Adrenal gland (tissue), 12 donors: Measurements from ENCODE around the gene ARHGAP31. TPM values are rescaled to one million over a fixed set of nuclear protein-coding genes. Genes with fewer than 3 reads are reported as not detected.
"Not testable (repeated sequence)": the region's sequence is repeated elsewhere in the genome, so short reads cannot be mapped to it uniquely, and the experiment has no call there.

Experiments used
- DNase-seq, 7 donors: peaks; one replicate each; pipeline ENCODE4 v3.0.0-alpha.2; 2019 to 2020
- H3K27ac ChIP-seq, 5 donors: fragments of 200-600 bp; sonication (generic) in 4 of 5; 1 replicate in 3 of 5; 2 replicates in 2 of 5; pipeline versions ENCODE4 v1.5.1 to v1.8.0; 2016 to 2020; ENCODE audit warnings: mild to moderate bottlenecking in 1 of 5
- H3K27me3 ChIP-seq: fragments of 200-600 bp; 2 replicates; pipeline ENCODE4 v1.8.0; 2021
- H3K36me3 ChIP-seq, 2 donors: fragments of 200-600 bp; replicated peaks in 1 of 2; 1 replicate in 1 of 2; 2 replicates in 1 of 2; pipeline versions ENCODE4 v1.5.1 to v1.8.0; 2018 to 2022
- H3K4me1 ChIP-seq, 2 donors: fragments of 200-600 bp; replicated peaks in 1 of 2; 1 replicate in 1 of 2; 2 replicates in 1 of 2; pipeline versions ENCODE4 v1.5.1 to v1.8.0; 2018 to 2021
- H3K4me3 ChIP-seq, 4 donors: fragments of 200-600 bp; sonication (generic) in 3 of 4; one replicate each; pipeline ENCODE4 v1.5.1; 2016 to 2018
- H3K9me3 ChIP-seq, 3 donors: fragments of 200-600 bp; sonication (generic) in 1 of 3; replicated peaks in 1 of 3; 1 replicate in 2 of 3; 2 replicates in 1 of 3; pipeline versions ENCODE4 v1.5.1 to v1.8.0; 2016 to 2021
- POLR2A ChIP-seq, 2 donors: fragments of 450-650 bp; IDR thresholded peaks; one replicate each; pipeline ENCODE4 v1.6.1; 2017; ENCODE audit warnings: antibody characterized with exemption in 2 of 2, mild to moderate bottlenecking in 2 of 2, moderate library complexity in 1 of 2
- WGBS, 4 donors: extraction: QIAGEN DNeasy Blood & Tissue Kit in 2 of 4; methylation state at CpG; one replicate each; pipeline versions ENCODE4 v1.1.5 to v1.1.7; 2013 to 2017; 5-methylcytosine and 5-hydroxymethylcytosine counted together
- intact Hi-C, 2 donors: fragments of 100-400 bp; cut with DNase I; formaldehyde crosslinking; loops; one replicate each; pipeline versions ENCODE4 v1.14.1 to v1.15.0; 2022 to 2023
- polyA plus RNA-seq, 3 donors: library from polyadenylated mRNA; stranded (reverse); fragments of 200-250 nt in 2 of 3; fragments of 350-450 nt in 1 of 3; fragmentation: Illumina TruSeq in 1 of 3; extraction: RNeasy Lipid Tissue Mini Kit (QIAGEN cat#74804) in 1 of 3; gene quantifications; one replicate each; pipeline ENCODE4 v1.2.3, GENCODE V29; 2013 to 2014
- total RNA-seq, 9 donors: library from RNA; depleted of rRNA in 4 of 9; stranded (reverse); fragments of >200 nt in 4 of 9; fragments of 120-200 nt in 1 of 9; fragmentation: NEBNext Ultra II Directional in 1 of 9; extraction: Animal tissue kit (Norgen Biotek cat#: 25700) in 1 of 9; gene quantifications; one replicate each; pipeline versions ENCODE4 v1.1.0 to v1.2.4, GENCODE V29; 2013 to 2023
- TF ChIP-seq, protein P1 (sequence below), 6 experiments: fragments of 450-650 bp in 4 of 6; fragments of 200-600 bp in 2 of 6; sonication (generic) in 1 of 6; IDR thresholded peaks; 1 replicate in 5 of 6; 2 replicates in 1 of 6; pipeline versions ENCODE4 v1.5.1 to v1.8.0; 2016 to 2021; ENCODE audit warnings: antibody characterized with exemption in 6 of 6, mild to moderate bottlenecking in 2 of 6, moderate library complexity in 1 of 6
- donor health status: healthy with polysubstance abuse.
- donor health status: Bipolar disorder and iron deficiency.
- donor health status: DM: yes; HTN: yes; CAD: no.
- donor health status: DM: no; HTN: no; CAD: no.
- donor health status: DM: no; HTN: no; CAD: no.
- donor health status: DM: yes; HTN: yes; CAD: no.

The ARHGAP31 gene
- total and polyA plus RNA-seq, 12 donors = 2.9 to 21.8 (median 9.4) TPM

DNA sequence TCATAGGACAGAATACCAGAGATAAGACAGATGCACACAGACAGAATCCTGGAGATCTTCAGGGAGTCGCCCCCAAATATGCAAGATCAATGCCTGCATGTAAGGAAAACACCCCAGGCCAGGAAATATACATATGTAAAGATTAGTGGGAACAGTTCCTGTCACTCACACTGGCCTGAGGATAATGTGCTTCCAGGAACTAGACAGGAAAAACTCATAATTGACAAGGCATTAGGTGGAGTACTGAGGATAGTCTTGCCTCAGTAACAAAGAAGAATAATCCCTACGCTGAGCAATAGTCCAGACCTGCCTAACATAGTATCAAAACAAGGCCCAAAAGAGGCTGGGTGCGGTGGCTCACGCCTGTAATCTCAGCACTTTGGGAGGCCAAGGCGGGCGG lies 33.1 kb upstream of the ARHGAP31 start:
- peaks cover 0 to 7% of the 10 kb centered on the region in 2 donors for H3K4me1 ChIP-seq
- no peak overlapping the region for H3K27ac ChIP-seq
- no peaks in the 10 kb centered on the region for H3K27me3 ChIP-seq
- intact Hi-C loops = no loop called here
- H3K36me3 ChIP-seq = no peaks in the 10 kb centered on the region
- TF ChIP-seq, protein P1, sequence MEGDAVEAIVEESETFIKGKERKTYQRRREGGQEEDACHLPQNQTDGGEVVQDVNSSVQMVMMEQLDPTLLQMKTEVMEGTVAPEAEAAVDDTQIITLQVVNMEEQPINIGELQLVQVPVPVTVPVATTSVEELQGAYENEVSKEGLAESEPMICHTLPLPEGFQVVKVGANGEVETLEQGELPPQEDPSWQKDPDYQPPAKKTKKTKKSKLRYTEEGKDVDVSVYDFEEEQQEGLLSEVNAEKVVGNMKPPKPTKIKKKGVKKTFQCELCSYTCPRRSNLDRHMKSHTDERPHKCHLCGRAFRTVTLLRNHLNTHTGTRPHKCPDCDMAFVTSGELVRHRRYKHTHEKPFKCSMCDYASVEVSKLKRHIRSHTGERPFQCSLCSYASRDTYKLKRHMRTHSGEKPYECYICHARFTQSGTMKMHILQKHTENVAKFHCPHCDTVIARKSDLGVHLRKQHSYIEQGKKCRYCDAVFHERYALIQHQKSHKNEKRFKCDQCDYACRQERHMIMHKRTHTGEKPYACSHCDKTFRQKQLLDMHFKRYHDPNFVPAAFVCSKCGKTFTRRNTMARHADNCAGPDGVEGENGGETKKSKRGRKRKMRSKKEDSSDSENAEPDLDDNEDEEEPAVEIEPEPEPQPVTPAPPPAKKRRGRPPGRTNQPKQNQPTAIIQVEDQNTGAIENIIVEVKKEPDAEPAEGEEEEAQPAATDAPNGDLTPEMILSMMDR (IDR thresholded peaks at IDR 0.05) = no peak
- TF ChIP-seq POLR2A (IDR thresholded peaks at IDR 0.05) = no peak
- no peaks in the 10 kb centered on the region for H3K9me3 ChIP-seq
- no peak overlapping the region for H3K4me3 ChIP-seq
- 68 to 76% (median 72%) methylated on average over 5 to 6 of the region's 6 CpGs for WGBS, 4 donors
- no peak for DNase-seq

DNA sequence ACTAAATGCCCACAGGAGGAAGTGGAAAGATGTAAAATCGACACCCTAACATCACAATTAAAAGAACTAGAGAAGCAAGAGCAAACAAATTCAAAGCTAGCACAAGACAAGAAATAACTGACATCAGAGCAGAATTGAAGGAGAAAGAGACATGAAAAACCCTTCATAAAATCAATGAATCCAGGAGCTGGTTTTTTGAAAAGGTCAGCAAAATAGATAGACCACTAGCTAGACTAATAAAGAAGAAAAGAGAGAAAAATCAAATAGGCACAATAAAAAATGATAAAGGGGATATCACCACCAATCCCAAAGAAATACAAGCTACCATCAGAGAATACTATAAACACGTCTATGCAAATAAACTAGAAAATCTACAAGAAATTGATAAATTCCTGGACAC lies 24.0 kb upstream of the ARHGAP31 start:
- not testable (repeated sequence) for H3K27me3 ChIP-seq, H3K4me1 ChIP-seq, H3K36me3 ChIP-seq, DNase-seq, H3K9me3 ChIP-seq, H3K27ac ChIP-seq, H3K4me3 ChIP-seq
- 57 to 69% (median 66%) methylated on average over 2 of the region's 2 CpGs for whole genome bisulfite sequencing, 4 donors
- intact Hi-C loops = loop anchor here in 1 of 2 donors (10.0 kb wide), 2 partner anchors 115 to 415 kb away; no protein-coding TSS in a partner anchor

DNA sequence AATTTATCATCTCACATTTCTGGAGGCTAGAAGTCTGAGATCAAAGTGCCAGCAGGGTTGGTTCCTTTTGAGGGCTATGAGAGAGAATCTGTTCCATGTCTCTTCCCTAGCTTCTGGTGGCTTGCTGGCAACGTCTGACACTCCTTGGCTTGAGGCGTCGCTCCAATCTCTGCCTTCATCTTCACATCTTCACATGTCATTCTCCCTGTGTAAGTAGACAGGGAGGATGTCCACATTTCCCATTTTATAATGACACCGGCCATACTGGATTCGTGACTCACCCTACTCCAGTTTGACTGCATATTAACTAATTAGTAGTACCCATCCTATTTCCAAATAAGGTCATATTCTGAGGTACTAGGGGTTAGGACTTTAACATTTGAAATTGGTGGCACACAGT lies 17.5 kb upstream of the ARHGAP31 start:
- TF ChIP-seq POLR2A (IDR thresholded peaks at IDR 0.05) = no peak
- TF ChIP-seq, protein P1 (IDR thresholded peaks at IDR 0.05) = no peak
- H3K36me3 ChIP-seq = no peaks in the 10 kb centered on the region
- WGBS, 4 donors = 77 to 91% (median 80%) methylated on average over 5 of the region's 5 CpGs
- no peak overlapping the region for H3K27ac ChIP-seq
- H3K27me3 ChIP-seq = no peaks in the 10 kb centered on the region
- H3K9me3 ChIP-seq = no peaks in the 10 kb centered on the region
- DNase-seq = no peak
- intact Hi-C loops = loop anchor here in 1 of 2 donors (10.0 kb wide), 2 partner anchors 108 to 408 kb away; no protein-coding TSS in a partner anchor
- H3K4me3 ChIP-seq = no peak overlapping the region
- H3K4me1 ChIP-seq = no peaks in the 10 kb centered on the region

DNA sequence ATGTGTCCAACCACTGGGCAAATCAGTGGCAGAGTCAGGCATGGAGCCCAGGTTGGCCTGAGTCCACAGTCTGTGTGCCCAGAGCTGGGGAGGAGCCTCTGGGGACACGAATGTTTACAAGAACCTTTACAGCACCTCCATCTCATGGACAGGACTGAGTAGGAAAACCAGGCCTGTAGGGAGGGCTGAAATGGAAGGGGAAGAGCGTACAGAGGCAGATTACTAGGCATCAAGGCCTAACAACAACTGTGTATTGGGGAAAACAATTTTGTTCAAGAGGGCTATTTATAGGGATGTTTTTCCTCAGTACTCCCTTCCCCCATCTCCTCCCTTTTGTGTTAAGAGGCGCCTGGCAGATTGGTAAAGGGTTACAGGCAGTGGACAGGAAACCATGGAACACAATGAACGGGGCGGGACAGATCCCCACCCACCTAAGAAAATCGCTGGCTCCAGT lies 15.1 kb upstream of the ARHGAP31 start:
- Histone ChIP-seq H3K4me1 (no peaks in the 10 kb centered on the region), H3K9me3 (peaks cover 0 to 11% (median 0%) of the 10 kb centered on the region in 3 donors), H3K27ac (peak overlapping the region in 1 of 5 donors; percentile 75), H3K4me3 (no peak overlapping the region), H3K27me3 (no peaks in the 10 kb centered on the region), H3K36me3 (no peaks in the 10 kb centered on the region)
- DNase-seq = peak in 1 of 7 donors; percentile 25
- intact Hi-C loops = loop anchor here in 1 of 2 donors (10.0 kb wide), 2 partner anchors 106 to 406 kb away; no protein-coding TSS in a partner anchor
- no peak for TF ChIP-seq POLR2A (IDR thresholded peaks at IDR 0.05)
- WGBS, 4 donors = 57 to 68% (median 66%) methylated on average over 6 of the region's 6 CpGs

DNA sequence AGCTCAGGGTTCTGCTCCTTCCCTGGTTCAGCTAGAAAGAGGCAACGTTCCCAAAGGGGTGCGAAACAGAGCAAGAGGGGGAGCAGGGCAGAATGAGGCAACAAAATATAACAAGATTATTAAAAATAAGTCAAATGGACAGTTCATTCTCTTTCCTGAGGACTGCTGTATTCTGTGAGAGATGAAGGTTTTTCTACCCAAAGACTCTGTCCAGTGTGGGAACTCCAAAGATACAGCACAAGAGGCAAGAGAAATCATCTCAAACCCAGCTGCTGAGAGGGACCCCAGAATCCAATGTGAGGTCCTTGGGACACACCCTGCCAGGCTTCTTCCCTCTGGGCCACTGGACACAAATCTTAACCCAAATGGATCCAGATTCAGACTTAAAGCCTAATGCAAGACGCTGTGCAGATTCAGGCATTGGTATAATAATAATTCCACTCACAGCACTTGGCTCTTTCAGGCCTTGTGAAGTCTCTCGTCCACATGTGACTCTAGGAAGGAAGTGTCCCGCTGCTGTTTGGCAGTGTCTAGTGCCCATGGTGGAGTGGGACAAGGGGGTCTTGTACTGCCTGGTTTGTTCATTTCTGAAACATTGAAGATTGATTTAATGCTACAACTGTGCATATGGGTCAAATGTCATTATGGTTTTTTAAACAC lies 14.5 kb upstream of the ARHGAP31 start:
- H3K4me3 ChIP-seq = no peak overlapping the region
- H3K27ac ChIP-seq = peak overlapping the region in 1 of 5 donors; percentile 75
- TF ChIP-seq, protein P1 (IDR thresholded peaks at IDR 0.05) = no peak
- no peak for TF ChIP-seq POLR2A (IDR thresholded peaks at IDR 0.05)
- no peaks in the 10 kb centered on the region for H3K4me1 ChIP-seq
- H3K27me3 ChIP-seq = no peaks in the 10 kb centered on the region
- 69 to 80% (median 74%) methylated on average over 5 of the region's 5 CpGs for WGBS, 4 donors
- no peak for DNase-seq
- no peaks in the 10 kb centered on the region for H3K36me3 ChIP-seq
- intact Hi-C loops = loop anchor here in 1 of 2 donors (10.0 kb wide), 2 partner anchors 105 to 405 kb away; no protein-coding TSS in a partner anchor
- peaks cover 0 to 11% (median 0%) of the 10 kb centered on the region in 3 donors for H3K9me3 ChIP-seq
